GM23338 (cell line): ENCODE measurements around the gene XYLT1.

Experiments used
- JUNB ChIP-seq: IDR thresholded peaks from one replicate; pipeline ENCODE4 v1.6.1; 2016; ENCODE audit warnings: antibody characterized with exemption; ENCODE audit not compliant: unreplicated experiment
- ZNF331 ChIP-seq: fragments of 250-450 bp; sonication (Bioruptor Pico); IDR thresholded peaks from 2 replicates; pipeline ENCODE4 v1.5.0; 2020; ENCODE audit warnings: low read depth, mild to moderate bottlenecking, moderate library complexity
- TF ChIP-seq, protein P1 (sequence below), 2 experiments: fragments of 200-600 bp in 1 of 2; sonication (generic) in 1 of 2; conservative IDR thresholded peaks; 2 replicates each; pipeline versions ENCODE4 v1.5.1 to v1.6.1; 2016 to 2017; ENCODE audit warnings: antibody characterized with exemption in 2 of 2, low read depth in 2 of 2, mild to moderate bottlenecking in 2 of 2, moderate library complexity in 1 of 2

DNA sequence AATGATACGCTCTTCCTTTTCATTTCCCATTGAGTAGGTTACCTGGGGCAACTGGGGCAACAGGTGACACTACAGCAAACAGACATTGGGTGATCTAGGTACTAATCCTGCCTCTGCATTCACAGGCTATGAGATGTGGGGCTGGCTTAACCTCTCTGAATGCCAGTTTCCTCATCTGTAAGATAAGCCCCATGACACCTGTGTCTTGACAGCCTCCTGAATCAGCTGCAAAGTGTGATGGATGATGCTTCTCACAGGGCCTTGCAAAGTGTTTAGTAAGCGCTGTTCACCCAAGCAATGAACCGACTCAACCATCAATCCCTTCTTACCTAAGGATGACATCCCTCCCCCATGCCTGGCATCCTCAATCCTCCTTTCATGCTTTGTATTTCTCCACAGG lies 322.8 kb downstream of the XYLT1 start:
- TF ChIP-seq, protein P1, sequence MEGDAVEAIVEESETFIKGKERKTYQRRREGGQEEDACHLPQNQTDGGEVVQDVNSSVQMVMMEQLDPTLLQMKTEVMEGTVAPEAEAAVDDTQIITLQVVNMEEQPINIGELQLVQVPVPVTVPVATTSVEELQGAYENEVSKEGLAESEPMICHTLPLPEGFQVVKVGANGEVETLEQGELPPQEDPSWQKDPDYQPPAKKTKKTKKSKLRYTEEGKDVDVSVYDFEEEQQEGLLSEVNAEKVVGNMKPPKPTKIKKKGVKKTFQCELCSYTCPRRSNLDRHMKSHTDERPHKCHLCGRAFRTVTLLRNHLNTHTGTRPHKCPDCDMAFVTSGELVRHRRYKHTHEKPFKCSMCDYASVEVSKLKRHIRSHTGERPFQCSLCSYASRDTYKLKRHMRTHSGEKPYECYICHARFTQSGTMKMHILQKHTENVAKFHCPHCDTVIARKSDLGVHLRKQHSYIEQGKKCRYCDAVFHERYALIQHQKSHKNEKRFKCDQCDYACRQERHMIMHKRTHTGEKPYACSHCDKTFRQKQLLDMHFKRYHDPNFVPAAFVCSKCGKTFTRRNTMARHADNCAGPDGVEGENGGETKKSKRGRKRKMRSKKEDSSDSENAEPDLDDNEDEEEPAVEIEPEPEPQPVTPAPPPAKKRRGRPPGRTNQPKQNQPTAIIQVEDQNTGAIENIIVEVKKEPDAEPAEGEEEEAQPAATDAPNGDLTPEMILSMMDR (conservative IDR thresholded peaks at IDR 0.05; ENCODE audit: low read depth in 2 of 2): no peak
- TF ChIP-seq ZNF331 (CRISPR knock-in tag): no peak
- no peak for TF ChIP-seq JUNB
